HG03108 (cell line): ENCODE results near the gene LNPK.
"Not testable (repeated sequence)": the region's sequence is repeated elsewhere in the genome, so short reads cannot be mapped to it uniquely, and the experiment has no call there.

Experiments used
- ATAC-seq: cut with Tn5 transposase; IDR thresholded peaks from one replicate; pipeline ENCODE4 v1.9.1; 2021; ENCODE audit warnings: moderate library complexity; ENCODE audit not compliant: unreplicated experiment

LNPK gene, protein sequence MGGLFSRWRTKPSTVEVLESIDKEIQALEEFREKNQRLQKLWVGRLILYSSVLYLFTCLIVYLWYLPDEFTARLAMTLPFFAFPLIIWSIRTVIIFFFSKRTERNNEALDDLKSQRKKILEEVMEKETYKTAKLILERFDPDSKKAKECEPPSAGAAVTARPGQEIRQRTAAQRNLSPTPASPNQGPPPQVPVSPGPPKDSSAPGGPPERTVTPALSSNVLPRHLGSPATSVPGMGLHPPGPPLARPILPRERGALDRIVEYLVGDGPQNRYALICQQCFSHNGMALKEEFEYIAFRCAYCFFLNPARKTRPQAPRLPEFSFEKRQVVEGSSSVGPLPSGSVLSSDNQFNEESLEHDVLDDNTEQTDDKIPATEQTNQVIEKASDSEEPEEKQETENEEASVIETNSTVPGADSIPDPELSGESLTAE

DNA sequence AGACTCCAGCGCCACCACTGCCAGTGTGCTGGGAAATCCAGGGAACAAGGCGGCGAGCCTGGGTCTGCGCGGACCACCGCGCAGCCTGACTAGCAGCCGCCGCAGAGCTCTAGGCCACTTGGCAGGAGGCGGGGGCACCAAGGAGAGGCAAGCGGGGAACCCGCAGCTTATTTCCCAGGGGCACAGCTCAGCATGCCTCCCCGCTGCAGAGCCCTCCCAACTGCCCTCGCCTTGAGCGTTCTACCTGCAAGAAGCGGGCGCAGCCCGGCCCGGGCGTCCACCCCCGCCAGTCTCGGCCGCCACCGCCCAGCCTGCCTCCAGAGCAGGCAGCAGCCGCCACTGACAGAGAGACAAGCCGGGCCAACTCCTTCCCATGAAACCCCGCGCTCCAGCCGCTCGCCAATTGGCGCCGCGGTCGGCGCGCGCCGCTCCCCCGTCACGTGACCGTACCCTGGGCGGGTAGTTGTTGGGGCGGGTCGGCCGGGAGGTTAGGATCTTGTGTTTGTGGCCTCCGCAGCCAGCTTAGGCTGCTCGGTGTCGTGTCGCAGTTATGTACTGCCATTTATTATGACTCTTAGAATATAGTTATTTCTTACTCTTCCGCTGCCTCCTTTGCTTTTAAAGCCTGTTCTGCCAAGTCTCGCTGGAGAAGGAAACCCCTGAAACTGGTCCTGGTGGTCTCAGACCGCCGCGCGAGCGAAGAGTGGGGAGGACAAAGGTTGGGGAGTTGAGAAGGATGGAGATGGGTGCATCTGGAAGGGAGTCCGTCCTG, at the start of gene LNPK:
LNPK (minus strand) TSS at position 352 of the 772 bp plus-strand sequence. CDS start 6,683 bp downstream, outside the sequence.
- ATAC-seq: peak; percentile 94

DNA sequence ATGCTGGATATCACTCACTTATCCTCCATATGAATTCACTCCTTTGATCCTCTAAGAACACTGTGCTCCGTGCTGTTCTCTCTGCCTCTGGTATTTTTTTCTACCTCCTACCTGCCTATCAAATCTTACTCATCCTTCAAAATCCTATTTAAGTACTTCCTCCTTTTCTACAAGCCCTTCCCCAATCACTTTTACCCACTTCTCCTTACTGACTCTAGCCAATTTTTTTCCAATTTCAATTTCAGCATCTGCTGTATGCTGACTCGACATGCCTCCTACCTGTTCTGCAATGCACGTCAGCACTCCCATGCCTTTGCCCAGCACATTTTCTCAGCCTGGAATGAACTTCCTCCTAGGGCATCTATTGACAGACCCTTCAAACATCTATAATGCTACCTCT, 37.3 kb upstream of the LNPK start:
- ATAC-seq: no peak

DNA sequence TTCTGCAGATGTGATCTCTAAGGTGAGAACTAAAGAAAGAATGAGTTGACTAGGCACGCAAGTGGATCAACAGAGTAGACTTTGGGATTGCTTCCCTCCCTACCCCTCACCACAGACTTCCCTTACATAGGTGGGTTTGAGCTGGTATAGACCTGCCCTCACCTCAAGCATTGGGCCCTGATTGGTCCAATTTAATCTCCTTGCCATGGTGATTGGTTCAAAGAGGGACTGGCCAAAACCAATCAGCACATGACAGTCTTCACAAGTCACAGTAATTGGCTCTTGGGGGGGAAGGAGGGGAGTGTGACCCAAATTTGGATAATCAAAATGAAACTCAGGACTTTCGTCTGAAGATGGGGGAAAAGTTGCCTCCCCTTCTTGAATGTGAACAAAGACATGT, 36.6 kb upstream of the LNPK start:
- ATAC-seq: no peak

DNA sequence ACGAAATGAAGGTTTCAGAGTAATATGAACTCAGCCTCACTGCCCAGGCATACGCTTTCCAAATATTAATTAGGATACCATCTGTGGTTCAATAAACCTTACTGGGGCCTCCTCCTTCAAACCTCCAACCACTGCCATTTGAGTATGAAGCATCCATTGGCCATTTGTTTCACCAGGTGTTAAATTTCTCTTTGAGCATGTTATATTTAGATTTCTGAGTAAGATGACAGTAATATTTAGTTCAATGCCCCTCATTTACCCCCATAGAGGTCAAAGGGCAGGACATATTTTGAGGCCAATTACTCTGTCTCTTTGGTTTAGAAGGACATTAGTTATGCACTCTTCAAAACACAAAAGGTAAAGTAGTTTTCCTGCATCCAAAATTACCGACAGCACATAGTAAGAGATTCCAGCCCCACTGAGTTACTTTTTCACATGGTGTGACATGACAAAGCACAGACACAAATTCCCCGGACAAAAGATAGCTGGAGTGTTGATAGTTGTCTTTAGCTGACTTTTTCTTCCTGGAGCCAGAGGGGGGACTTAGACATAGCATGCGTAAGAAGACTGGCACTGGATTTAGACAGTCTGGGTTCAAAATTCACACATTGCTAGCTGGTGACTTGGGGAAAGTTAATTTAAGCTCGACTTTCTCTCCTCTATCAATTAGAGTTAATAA, 33.1 kb upstream of the LNPK start:
- no peak for ATAC-seq

DNA sequence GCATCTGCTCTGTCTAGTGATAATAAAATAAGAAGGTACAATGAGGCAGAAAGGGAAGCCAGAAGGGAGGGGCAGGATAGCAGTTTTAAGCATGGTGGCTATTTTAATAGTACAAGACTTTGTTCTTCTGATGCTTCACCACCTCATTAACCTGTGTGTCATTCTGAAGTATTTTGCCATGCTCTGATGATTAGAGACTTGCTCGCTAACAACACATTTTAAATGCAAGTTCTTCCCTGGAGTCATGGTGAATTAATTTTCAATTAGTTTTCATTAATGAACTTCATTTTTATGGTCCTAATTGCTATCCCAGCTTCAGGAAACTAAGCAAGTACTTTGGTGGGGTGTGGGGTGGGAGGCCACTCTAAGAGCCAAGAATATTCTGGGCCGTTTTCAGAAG, 25.7 kb upstream of the LNPK start:
- no peak for ATAC-seq

DNA sequence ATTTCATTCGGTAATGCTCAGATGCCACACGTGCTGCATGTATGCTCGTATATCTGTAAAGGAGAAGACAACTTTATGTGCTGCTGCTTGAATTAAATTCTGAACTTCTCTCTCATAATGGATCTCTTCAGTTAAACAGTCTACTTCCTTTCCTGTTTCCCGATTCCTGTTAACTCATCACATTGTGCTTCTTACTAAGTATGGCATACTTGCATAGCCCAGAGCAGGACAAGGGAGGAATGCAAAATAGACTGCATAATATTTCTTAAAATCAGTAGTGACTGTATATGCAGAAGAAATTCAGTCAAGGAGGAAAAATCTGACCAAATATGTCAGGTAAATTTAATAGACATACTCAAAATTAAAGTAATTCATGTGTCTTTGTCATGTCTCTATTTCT, 23.9 kb upstream of the LNPK start:
- no peak for ATAC-seq

DNA sequence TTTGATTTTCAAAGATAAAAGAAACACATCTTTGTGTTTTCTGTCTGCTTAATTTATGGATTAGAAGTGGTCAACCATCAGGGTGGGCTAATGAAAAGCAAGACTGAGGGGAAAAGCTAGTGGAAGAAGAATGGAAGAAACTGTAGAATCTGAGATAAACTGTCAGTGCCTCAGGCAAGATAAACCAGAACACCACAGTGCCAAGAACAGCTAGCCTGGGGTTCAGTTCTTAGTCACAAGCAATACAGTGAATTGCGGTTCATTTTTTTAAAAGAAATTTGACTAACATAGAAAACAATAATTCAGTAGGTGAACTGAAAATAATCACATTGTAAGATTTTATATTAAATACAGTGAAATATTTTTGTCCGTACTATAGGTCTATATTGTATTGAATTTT, 22.0 kb upstream of the LNPK start:
- ATAC-seq: no peak

DNA sequence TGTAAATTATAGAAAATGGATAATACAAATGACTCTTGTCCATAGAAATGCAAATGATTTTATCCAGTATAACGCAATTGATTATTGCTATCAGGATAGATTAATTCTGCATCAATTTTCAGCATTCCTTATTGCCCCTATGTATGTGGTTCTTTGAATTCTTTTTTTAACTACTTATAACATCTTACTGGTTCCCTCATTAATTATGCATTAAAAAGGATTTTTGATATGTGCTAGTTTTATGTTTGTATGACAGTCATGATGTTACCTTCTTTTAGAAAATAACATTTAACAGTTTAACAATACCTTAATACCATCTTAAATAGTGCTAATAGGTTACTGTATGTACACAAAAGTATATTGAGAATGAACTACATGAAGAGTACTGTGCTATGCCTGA, 20.0 kb upstream of the LNPK start:
- no peak for ATAC-seq

DNA sequence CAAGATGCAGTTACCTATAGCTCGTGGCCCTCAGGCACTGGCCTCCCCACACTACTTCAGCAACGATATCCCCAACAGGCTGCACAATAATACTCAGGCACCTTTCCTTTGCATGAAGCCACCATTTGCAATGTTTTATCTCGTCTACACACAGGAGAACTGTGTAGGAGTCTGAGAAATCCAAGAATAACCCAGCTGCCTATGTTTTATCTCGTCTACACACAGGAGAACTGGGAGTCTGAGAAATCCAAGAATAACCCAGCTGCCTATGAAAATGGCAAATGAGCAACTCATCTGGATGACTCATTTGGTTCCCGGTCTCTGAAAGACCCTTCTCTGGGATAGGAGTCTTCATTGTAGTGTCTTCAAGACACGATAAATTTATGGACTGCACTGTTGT, 18.3 kb upstream of the LNPK start:
- ATAC-seq: no peak

DNA sequence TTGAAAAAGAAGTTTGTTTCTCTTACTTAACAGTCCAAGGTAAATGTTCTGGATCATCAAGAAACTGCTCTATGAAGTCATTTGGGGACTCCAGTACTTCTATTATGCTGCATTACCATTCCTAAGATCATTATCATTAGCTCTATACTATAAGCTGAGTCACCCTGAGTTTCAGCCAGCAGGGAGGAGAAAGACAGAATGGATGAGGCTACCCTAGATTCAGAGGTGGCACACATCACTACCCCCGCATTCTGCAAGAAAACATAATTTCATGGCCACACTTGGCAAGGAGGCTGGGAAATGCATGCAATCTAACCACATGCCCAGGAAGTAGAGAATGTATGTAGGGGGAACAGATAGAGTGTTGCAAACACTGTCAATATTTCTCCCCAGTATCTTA, 16.6 kb upstream of the LNPK start:
- ATAC-seq: no peak

DNA sequence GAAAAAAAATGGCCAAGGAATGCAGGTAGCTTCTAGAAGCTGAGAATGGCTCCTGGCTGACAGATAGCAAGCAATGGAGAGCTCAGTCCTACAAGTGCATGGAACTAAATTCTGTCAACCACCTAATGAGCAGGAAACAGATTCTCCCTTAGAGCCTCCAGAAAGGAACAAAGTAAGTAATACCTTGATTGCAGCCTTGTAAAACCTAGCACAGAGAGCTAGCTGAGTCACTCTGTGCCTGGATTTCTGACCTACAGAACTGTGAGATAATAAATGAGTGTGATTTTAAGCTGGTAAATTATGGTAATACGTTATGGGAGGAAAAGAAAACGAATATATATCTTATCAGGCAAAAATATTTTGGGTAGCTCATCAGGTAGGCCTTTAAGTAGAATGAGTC, 7.4 kb upstream of the LNPK start:
- ATAC-seq: no peak

DNA sequence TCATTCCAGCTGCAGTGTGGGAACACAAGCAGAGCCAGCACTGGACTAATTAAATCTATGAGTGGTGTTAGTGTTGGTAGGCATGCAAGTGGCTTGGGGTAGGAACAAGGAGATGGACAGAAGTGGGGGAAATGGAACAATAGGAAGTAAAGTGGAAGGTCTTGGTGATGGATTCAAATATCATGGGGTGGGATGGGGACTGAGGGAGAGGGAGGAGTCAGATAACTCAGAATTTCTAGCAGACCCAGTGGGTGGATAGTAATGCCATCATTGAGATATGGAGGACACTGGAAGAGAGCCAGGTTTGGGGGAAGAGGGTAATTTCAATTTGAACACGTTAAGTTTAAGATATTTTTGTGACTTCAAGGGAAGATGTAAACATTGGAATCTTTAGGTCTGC, 2.9 kb upstream of the LNPK start:
- no peak for ATAC-seq

DNA sequence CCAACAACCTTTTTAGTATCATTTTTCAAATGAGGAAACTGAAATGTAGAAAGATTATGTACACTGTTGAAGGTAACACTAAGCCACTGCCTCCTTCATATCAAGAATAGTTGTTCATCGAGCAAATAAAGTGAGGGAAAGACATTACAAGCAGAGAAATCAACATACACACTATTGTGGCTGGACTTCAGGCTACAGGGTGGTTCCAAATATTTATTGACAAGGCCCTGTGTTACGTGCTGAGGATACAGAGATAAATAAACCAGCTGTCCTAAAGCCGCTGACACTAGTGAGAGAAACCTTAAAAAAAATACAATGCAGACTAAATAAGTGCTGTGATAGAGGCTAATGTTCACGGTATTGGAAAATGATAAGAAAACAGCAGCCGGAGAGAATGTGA, 1.9 kb upstream of the LNPK start:
- no peak for ATAC-seq

DNA sequence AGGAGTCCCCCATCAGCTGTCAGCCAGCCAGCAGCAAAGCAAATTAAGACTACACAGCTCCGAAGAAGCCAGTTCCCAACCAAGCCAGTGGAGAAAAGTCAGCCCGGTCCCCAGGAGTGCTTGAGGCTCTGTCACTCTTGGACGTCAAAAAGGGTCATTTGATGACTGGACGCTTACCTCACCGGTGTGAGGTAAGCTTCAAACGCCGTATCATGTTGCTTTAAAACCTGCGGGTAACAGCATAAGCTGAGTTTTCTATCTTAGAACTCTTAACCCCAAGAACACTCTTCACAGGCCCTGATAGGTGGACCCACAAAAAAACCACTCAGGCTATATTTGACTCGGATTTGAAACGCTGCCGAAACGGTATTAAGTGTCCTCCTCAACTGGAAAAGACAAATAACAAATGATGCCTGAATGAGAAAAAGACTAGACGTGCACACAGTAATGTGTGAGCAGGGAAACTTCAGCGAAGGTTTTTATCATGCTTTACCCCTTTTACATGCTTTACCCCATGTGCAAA, 682 bp upstream of the LNPK start:
- no peak for ATAC-seq

DNA sequence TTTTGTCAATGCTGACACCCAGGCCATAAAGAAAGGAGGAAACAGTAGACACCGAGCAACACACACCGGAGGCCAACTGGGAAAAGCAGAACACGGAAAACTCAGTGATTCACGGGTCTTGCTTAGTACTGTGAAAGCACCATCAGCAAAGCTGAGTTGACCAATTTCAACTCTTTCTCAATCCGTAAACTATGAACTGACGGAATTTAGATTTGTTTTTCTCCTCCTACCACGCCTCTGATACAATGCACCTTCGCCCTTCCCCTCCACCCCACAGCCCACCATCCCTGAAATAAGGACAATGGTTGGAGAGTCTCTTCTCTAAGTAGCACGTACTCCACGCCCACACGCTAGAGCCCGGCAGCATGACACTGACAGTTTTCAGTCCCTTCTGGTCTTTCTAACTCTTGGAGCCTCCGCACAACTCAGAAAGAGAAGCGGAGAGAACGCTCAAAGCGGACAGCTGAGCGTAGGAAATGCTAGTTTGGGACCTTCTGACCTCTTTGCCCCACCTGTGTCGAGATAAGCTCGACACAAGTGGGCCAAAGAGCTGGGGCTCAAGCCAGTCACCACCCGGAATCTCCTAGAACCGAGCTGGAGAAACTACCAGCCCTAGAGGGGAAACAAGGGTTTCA, 669 bp downstream of the LNPK start:
- peak; percentile 37 for ATAC-seq

DNA sequence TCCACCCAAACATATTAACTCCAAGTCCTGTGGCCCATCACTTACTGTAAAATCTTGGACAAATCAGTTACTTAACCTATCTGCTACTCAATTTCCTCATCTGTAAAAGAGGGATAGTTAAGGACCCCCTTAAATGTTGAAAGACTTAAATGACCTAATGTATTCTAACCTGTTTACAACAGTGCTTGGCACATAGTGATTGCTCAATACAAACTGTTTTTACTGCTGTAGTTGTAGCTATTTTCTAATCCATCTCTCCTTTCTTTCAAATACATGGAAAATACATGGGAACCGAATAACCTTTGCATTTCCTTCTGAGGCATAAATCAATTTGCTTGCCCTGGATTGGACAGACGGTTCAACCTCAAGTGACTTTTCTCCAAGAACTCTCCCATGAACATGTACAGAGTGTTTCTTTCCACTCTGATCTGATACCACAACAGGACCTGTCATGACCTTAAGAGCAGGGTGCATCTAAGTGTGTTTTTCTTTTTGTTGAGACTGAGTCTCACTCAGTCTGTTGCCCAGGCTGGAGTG, 2.7 kb downstream of the LNPK start:
- ATAC-seq: no peak

DNA sequence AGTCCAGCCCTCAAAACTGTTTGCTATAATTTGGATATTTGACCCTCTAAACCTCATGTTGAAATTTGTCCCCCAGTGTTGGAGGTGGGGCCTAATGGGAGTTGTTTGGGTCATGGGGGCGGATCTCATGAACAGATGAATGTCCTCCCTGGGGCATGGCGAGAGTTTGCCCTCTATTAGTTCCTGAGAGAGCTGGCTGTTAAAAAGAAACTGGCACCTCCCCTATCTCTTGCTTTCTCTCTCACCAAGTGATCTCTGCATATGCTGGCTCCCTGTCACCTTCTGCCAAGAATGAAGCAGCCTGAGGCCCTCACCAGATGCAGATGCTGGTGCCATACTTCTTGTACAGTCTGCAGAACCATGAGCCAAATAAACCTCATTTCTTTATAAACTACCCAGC, 12.0 kb downstream of the LNPK start:
- ATAC-seq: no peak

DNA sequence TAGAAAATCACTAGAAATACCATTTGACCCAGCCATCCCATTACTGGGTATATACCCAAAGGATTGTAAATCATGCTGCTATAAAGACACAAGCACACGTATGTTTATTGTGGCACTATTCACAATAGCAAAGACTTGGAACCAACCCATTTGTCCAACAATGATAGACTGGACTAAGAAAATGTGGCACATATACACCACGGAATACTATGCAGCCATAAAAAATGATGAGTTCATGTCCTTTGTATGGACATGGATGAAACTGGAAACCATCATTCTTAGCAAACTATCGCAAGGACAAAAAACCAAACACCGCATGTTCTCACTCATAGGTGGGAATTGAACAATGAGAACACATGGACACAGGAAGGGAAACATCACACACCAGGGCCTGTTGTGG, 14.9 kb downstream of the LNPK start:
- ATAC-seq: not testable (repeated sequence)

DNA sequence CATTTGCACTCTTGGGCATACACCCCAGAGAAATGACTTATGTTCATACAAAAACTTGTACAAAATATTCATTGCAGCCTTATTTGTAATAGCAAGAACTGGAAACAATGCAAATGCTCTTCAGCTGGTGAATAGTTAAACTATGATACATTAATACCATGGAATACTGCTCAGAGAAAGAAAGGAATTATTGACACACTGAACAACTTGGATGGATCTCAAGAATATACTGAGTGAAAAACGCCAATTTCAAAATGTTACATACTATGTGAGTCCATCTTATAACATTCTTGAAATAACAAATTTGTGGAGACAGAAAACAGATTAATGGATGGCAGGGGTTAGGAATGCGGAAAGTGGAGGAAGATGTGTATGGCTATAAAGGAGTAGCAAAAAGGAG, 17.2 kb downstream of the LNPK start:
- no peak for ATAC-seq

DNA sequence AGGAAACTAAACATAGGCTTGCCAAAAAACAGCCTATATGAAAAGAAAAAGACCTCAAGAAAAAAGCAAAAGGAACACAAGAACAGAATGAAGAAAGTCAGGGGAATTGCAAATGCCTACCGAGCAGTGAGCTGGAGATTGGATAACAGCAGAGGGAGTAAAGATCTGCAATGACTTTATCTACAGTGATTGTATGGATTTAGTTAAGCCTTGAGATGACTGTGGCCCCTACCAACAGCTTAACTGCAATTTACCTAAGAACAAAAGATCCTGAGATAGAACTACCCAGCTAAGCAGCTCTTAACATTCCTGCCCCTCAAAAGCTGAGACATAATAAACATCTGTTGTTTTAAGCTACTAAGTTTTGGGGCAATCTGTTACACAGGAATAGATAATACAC, 20.5 kb downstream of the LNPK start:
- ATAC-seq: no peak
